B cell (primary cell): Measurements from ENCODE around the gene SREK1.

Experiments used
- EZH2 ChIP-seq: IDR thresholded peaks from 2 replicates; pipeline ENCODE4 v1.6.1; 2012; ENCODE audit warnings: borderline replicate concordance, low read depth, mild to moderate bottlenecking, moderate library complexity, low read length; ENCODE audit not compliant: insufficient read depth, poor library complexity, severe bottlenecking
- TF ChIP-seq, protein P1 (sequence below): fragments of 200-600 bp; IDR thresholded peaks from one replicate; pipeline ENCODE4 v1.8.0; 2022; ENCODE audit warnings: antibody characterized with exemption, mild to moderate bottlenecking

DNA sequence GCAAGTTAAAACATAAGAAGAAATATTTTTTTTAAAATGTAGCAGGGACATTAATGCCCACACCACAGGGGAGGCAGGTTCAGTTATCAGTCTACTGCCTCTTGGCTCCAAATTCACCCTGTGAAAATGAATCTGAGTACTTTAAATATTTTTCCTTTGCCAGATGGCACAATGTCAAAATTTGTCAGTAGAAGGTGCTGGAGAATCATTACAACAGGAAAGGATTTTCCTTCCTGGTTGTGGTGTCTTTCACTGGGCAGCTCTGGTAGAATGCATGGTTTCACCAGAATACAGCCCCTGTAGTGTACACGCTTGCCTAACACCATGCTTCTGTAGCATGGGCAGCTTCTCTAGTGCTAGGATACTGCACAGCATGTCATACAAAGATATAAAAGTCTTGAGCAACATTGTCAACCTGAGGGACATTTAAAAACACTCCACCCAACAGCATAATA lies 9.7 kb upstream of the SREK1 start:
- TF ChIP-seq EZH2 = no peak
- TF ChIP-seq, protein P1, sequence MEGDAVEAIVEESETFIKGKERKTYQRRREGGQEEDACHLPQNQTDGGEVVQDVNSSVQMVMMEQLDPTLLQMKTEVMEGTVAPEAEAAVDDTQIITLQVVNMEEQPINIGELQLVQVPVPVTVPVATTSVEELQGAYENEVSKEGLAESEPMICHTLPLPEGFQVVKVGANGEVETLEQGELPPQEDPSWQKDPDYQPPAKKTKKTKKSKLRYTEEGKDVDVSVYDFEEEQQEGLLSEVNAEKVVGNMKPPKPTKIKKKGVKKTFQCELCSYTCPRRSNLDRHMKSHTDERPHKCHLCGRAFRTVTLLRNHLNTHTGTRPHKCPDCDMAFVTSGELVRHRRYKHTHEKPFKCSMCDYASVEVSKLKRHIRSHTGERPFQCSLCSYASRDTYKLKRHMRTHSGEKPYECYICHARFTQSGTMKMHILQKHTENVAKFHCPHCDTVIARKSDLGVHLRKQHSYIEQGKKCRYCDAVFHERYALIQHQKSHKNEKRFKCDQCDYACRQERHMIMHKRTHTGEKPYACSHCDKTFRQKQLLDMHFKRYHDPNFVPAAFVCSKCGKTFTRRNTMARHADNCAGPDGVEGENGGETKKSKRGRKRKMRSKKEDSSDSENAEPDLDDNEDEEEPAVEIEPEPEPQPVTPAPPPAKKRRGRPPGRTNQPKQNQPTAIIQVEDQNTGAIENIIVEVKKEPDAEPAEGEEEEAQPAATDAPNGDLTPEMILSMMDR = no peak
